Aorta (tissue), 5 donors: ENCODE results near the gene TPX2. TPM values are rescaled to one million over a fixed set of nuclear protein-coding genes. Genes with fewer than 3 reads are reported as not detected.

Experiments used
- ATAC-seq: fragments of 200-7000 bp; cut with Tn5 transposase; one replicate; pipeline ENCODE4 v1.9.1; 2022; ENCODE audit warnings: moderate library complexity; ENCODE audit not compliant: low FRiP score
- DNase-seq, 2 donors: peaks; one replicate each; pipeline ENCODE4 v3.0.0-alpha.2; 2020
- H3K27ac ChIP-seq, 2 donors: one replicate each; pipeline ENCODE4 v1.5.1; 2013; ENCODE audit warnings: low read length in 2 of 2, mild to moderate bottlenecking in 2 of 2, moderate library complexity in 2 of 2, control low read depth in 1 of 2, inconsistent platforms in 1 of 2, low read depth in 1 of 2
- H3K27me3 ChIP-seq, 2 donors: one replicate each; pipeline ENCODE4 v1.6.1; 2013; ENCODE audit warnings: control low read depth in 1 of 2, low read length in 1 of 2, mild to moderate bottlenecking in 1 of 2, moderate library complexity in 1 of 2; ENCODE audit not compliant: insufficient read depth in 2 of 2, control insufficient read depth in 1 of 2
- H3K36me3 ChIP-seq, 2 donors: one replicate each; pipeline ENCODE4 v1.6.1; 2013; ENCODE audit warnings: control low read depth in 1 of 2, low read length in 1 of 2, mild to moderate bottlenecking in 1 of 2; ENCODE audit not compliant: insufficient read depth in 2 of 2, control insufficient read depth in 1 of 2
- H3K4me1 ChIP-seq, 2 donors: one replicate each; pipeline ENCODE4 v1.6.1; 2013; ENCODE audit warnings: low read length in 2 of 2, control low read depth in 1 of 2, mild to moderate bottlenecking in 1 of 2, moderate library complexity in 1 of 2; ENCODE audit not compliant: insufficient read depth in 2 of 2, control insufficient read depth in 1 of 2
- H3K4me3 ChIP-seq, 2 donors: one replicate each; pipeline ENCODE4 v1.5.1; 2013; ENCODE audit warnings: low read length in 2 of 2, control low read depth in 1 of 2, mild to moderate bottlenecking in 1 of 2
- H3K9me3 ChIP-seq: one replicate; pipeline ENCODE4 v1.6.1; 2013; ENCODE audit warnings: mild to moderate bottlenecking, low read length; ENCODE audit not compliant: control insufficient read depth
- WGBS, 2 donors: extraction: QIAGEN DNeasy Blood & Tissue Kit; methylation state at CpG; one replicate each; pipeline ENCODE4 v1.1.7; 2013; 5-methylcytosine and 5-hydroxymethylcytosine counted together
- intact Hi-C, 2 donors: fragments of 100-400 bp; cut with DNase I; formaldehyde crosslinking; loops; one replicate each; pipeline versions ENCODE4 v1.14.2 to v1.15.0; 2022
- polyA plus RNA-seq, 2 donors: library from polyadenylated mRNA; stranded (reverse); fragments of 200-250 nt; gene quantifications; one replicate each; pipeline ENCODE4 v1.2.3, GENCODE V29; 2013
- total RNA-seq, 2 donors: library from RNA; stranded (reverse); fragmentation: NEBNext Ultra II Directional; extraction: Animal tissue kit (Norgen Biotek cat#: 25700); gene quantifications; one replicate each; pipeline ENCODE4 v1.2.1, GENCODE V29; 2021
- donor health status: healthy with polysubstance abuse.
- donor health status: Bipolar disorder and iron deficiency.
- donor health status: DM: no; HTN: no; CAD: no.
- donor health status: DM: no; HTN: no; CAD: no.
- donor health status: DM: yes; HTN: yes; CAD: no.

TPX2 gene
- total and polyA plus RNA-seq, 4 donors = 0.75 to 5.4 (median 1.8) TPM

- ATAC-seq (peak; percentile 32), DNase-seq (peak in 1 of 2 donors; percentile 83)
- peaks cover 3 to 11% of the 10 kb centered on the region in 2 donors for H3K4me1 ChIP-seq
- 82 to 86% methylated on average over 12 of the region's 12 CpGs for WGBS, 2 donors
- intact Hi-C loops = no loop called here
- H3K27ac ChIP-seq = peak overlapping the region in 1 of 2 donors; percentile 52
- peaks cover 0 to 3% of the 10 kb centered on the region in 2 donors for H3K36me3 ChIP-seq
- no peaks in the 10 kb centered on the region for H3K27me3 ChIP-seq
- H3K4me3 ChIP-seq = no peak overlapping the region
- H3K9me3 ChIP-seq = no peaks in the 10 kb centered on the region
These were observed 43.0 kb upstream of the TPX2 start for GRCh38 chr20:31695849-31696804.

GRCh38 chr20:31698243-31698802 is 40.8 kb upstream of the TPX2 start:
- H3K36me3 ChIP-seq = peaks cover 0 to 3% of the 10 kb centered on the region in 2 donors

GRCh38 chr20:31698803-31699718 is 40.0 kb upstream of the TPX2 start:
- 22 to 29% methylated on average over 6 of the region's 6 CpGs for WGBS, 2 donors
- DNase-seq (peak in 1 of 2 donors; percentile 84), ATAC-seq (peak; percentile 89)
- intact Hi-C loops = no loop called here
- no peaks in the 10 kb centered on the region for H3K27me3 ChIP-seq
- peaks cover 5 to 12% of the 10 kb centered on the region in 2 donors for H3K4me1 ChIP-seq
- no peak overlapping the region for H3K4me3 ChIP-seq
- peaks cover 0 to 1% of the 10 kb centered on the region in 2 donors for H3K36me3 ChIP-seq
- no peaks in the 10 kb centered on the region for H3K9me3 ChIP-seq
- peak overlapping the region; percentile 72 to 98 for H3K27ac ChIP-seq

More at GRCh38 chr20:31698243-31698802, 40.8 kb upstream of the TPX2 start:
- WGBS, 2 donors = 90 to 92% methylated on average over 8 of the region's 8 CpGs
- ATAC-seq (no peak), DNase-seq (no peak)
- Histone ChIP-seq H3K27ac (peak overlapping the region; percentile 72 to 98), H3K27me3 (no peaks in the 10 kb centered on the region), H3K9me3 (no peaks in the 10 kb centered on the region), H3K4me1 (peaks cover 5 to 12% of the 10 kb centered on the region in 2 donors), H3K4me3 (no peak overlapping the region)
- intact Hi-C loops = no loop called here

GRCh38 chr20:31699801-31700728 is 39.0 kb upstream of the TPX2 start:
- ATAC-seq (no peak), DNase-seq (no peak)
- Histone ChIP-seq H3K9me3 (no peaks in the 10 kb centered on the region), H3K4me1 (peaks cover 5 to 20% of the 10 kb centered on the region in 2 donors), H3K27ac (peak overlapping the region; percentile 57 to 98), H3K27me3 (no peaks in the 10 kb centered on the region), H3K4me3 (no peak overlapping the region), H3K36me3 (peaks cover 0 to 1% of the 10 kb centered on the region in 2 donors)
- intact Hi-C loops = no loop called here
- 88 to 94% methylated on average over 7 of the region's 7 CpGs for WGBS, 2 donors

- intact Hi-C loops = no loop called here
- Histone ChIP-seq H3K27me3 (no peaks in the 10 kb centered on the region), H3K27ac (peak overlapping the region; percentile 15 to 74), H3K4me1 (peaks cover 5 to 23% of the 10 kb centered on the region in 2 donors), H3K9me3 (no peaks in the 10 kb centered on the region), H3K36me3 (peaks cover 0 to 1% of the 10 kb centered on the region in 2 donors), H3K4me3 (no peak overlapping the region)
- ATAC-seq (no peak), DNase-seq (no peak)
- WGBS, 2 donors = 75 to 79% methylated on average over 4 to 5 of the region's 5 CpGs
These were observed 38.3 kb upstream of the TPX2 start for GRCh38 chr20:31700747-31701146.

- H3K4me1 ChIP-seq = peaks cover 7 to 23% of the 10 kb centered on the region in 2 donors
- 73 to 78% methylated on average over 1 of the region's 1 CpG for WGBS, 2 donors
- DNase-seq (no peak), ATAC-seq (no peak)
- H3K27ac ChIP-seq = peak overlapping the region in 1 of 2 donors; percentile 57
- H3K9me3 ChIP-seq = no peaks in the 10 kb centered on the region
- peaks cover 0 to 4% of the 10 kb centered on the region in 2 donors for H3K36me3 ChIP-seq
- intact Hi-C loops = no loop called here
- H3K27me3 ChIP-seq = no peaks in the 10 kb centered on the region
- no peak overlapping the region for H3K4me3 ChIP-seq
These were observed 37.5 kb upstream of the TPX2 start for GRCh38 chr20:31701591-31701990.

- no peak for ATAC-seq
- Histone ChIP-seq H3K27ac (peak overlapping the region in 1 of 2 donors; percentile 49), H3K9me3 (no peaks in the 10 kb centered on the region), H3K4me3 (no peak overlapping the region), H3K36me3 (peaks cover 0 to 10% of the 10 kb centered on the region in 2 donors), H3K27me3 (no peaks in the 10 kb centered on the region), H3K4me1 (peaks cover 5 to 19% of the 10 kb centered on the region in 2 donors)
- WGBS, 2 donors = 68 to 72% methylated on average over 11 of the region's 11 CpGs
- intact Hi-C loops = no loop called here
- no peak for DNase-seq
These were observed 34.6 kb upstream of the TPX2 start for GRCh38 chr20:31704225-31705119.
